Left lung (tissue), 10 donors: Measurements from ENCODE around the gene RBM22. TPM values are rescaled to one million over a fixed set of nuclear protein-coding genes. Genes with fewer than 3 reads are reported as not detected.
A peak's percentile ranks its signal among the peaks of the same experiment; 100 is the strongest.

Source experiments
- ATAC-seq: fragments of 200-7000 bp; cut with Tn5 transposase; one replicate; pipeline ENCODE4 v1.9.1; 2020; ENCODE audit warnings: moderate library complexity
- DNase-seq, 4 donors: peaks; one replicate each; pipeline ENCODE4 v3.0.0-alpha.2; 2013 to 2020
- H3K27ac ChIP-seq, 2 donors: fragments of 200-600 bp; sonication (generic) in 1 of 2; one replicate each; pipeline versions ENCODE4 v1.5.0 to v1.8.0; 2020 to 2021
- H3K27me3 ChIP-seq, 2 donors: fragments of 200-600 bp; sonication (generic) in 1 of 2; one replicate each; pipeline versions ENCODE4 v1.5.0 to v1.8.0; 2020 to 2021
- H3K36me3 ChIP-seq, 2 donors: fragments of 200-600 bp; sonication (generic) in 1 of 2; one replicate each; pipeline versions ENCODE4 v1.5.0 to v1.8.0; 2020 to 2021
- H3K4me1 ChIP-seq, 2 donors: fragments of 200-600 bp; one replicate each; pipeline ENCODE4 v1.8.0; 2021
- H3K4me3 ChIP-seq, 2 donors: fragments of 200-600 bp; sonication (generic) in 1 of 2; one replicate each; pipeline versions ENCODE4 v1.5.0 to v1.8.0; 2020 to 2021; ENCODE audit warnings: mild to moderate bottlenecking in 1 of 2
- H3K9me3 ChIP-seq, 2 donors: fragments of 200-600 bp; sonication (generic) in 1 of 2; one replicate each; pipeline versions ENCODE4 v1.5.0 to v1.8.0; 2020 to 2021
- CTCF ChIP-seq, 2 donors: fragments of 200-600 bp; sonication (generic) in 1 of 2; IDR thresholded peaks; one replicate each; pipeline versions ENCODE4 v1.5.0 to v1.8.0; 2021; ENCODE audit warnings: antibody characterized with exemption in 2 of 2
- intact Hi-C, 2 donors: fragments of 100-400 bp; cut with DNase I; formaldehyde crosslinking; loops; one replicate each; pipeline versions ENCODE4 v1.11.2 to v1.14.2; 2022
- polyA plus RNA-seq, 6 donors: library from polyadenylated mRNA; unstranded; fragments of 120-200 nt; gene quantifications; one replicate each; pipeline ENCODE4 v1.2.1, GENCODE V29; 2013; ENCODE audit not compliant: insufficient read length in 6 of 6
- total RNA-seq, 2 donors: library from RNA; stranded (reverse); fragmentation: NEBNext Ultra II Directional; extraction: Animal tissue kit (Norgen Biotek cat#: 25700); gene quantifications; one replicate each; pipeline ENCODE4 v1.2.1, GENCODE V29; 2021
- donor health status: DM: no; HTN: yes; CAD: no.
- donor health status: DM: no; HTN: no; CAD: no.

Gene RBM22
- total and polyA plus RNA-seq, 8 donors, result 36.4 to 81.0 (median 76.8) TPM

GRCh38 chr5:150692276-150692675 is 8.6 kb downstream of the RBM22 start:
- Histone ChIP-seq H3K27ac (no peak overlapping the region), H3K4me3 (no peak overlapping the region), H3K27me3 (no peaks in the 10 kb centered on the region), H3K9me3 (no peaks in the 10 kb centered on the region), H3K4me1 (no peaks in the 10 kb centered on the region), H3K36me3 (peaks cover 3 to 80% of the 10 kb centered on the region in 2 donors)
- intact Hi-C loops, result no loop called here
- ATAC-seq (no peak), DNase-seq (no peak)
- TF ChIP-seq CTCF (IDR thresholded peaks at IDR 0.05), result no peak

GRCh38 chr5:150690760-150691159 is 10.1 kb downstream of the RBM22 start:
- no peak overlapping the region for H3K4me3 ChIP-seq
- ATAC-seq (no peak), DNase-seq (no peak)
- H3K9me3 ChIP-seq, result no peaks in the 10 kb centered on the region
- no peaks in the 10 kb centered on the region for H3K4me1 ChIP-seq
- H3K36me3 ChIP-seq, result peaks cover 3 to 66% of the 10 kb centered on the region in 2 donors
- no peaks in the 10 kb centered on the region for H3K27me3 ChIP-seq
- no peak overlapping the region for H3K27ac ChIP-seq
- TF ChIP-seq CTCF (IDR thresholded peaks at IDR 0.05), result no peak
- intact Hi-C loops, result no loop called here

GRCh38 chr5:150689120-150689519 is 11.7 kb downstream of the RBM22 start:
- intact Hi-C loops, result no loop called here
- no peak for TF ChIP-seq CTCF (IDR thresholded peaks at IDR 0.05)
- no peaks in the 10 kb centered on the region for H3K4me1 ChIP-seq
- no peaks in the 10 kb centered on the region for H3K9me3 ChIP-seq
- no peaks in the 10 kb centered on the region for H3K27me3 ChIP-seq
- H3K27ac ChIP-seq, result no peak overlapping the region
- ATAC-seq (no peak), DNase-seq (no peak)
- H3K36me3 ChIP-seq, result peaks cover 3 to 50% of the 10 kb centered on the region in 2 donors
- H3K4me3 ChIP-seq, result no peak overlapping the region

- no peak overlapping the region for H3K4me3 ChIP-seq
- no peak overlapping the region for H3K27ac ChIP-seq
- H3K4me1 ChIP-seq, result peaks cover 10 to 30% of the 10 kb centered on the region in 2 donors
- no peaks in the 10 kb centered on the region for H3K9me3 ChIP-seq
- intact Hi-C loops, result no loop called here
- no peak for TF ChIP-seq CTCF (IDR thresholded peaks at IDR 0.05)
- no peaks in the 10 kb centered on the region for H3K36me3 ChIP-seq
- DNase-seq (peak in 1 of 4 donors; percentile 53), ATAC-seq (no peak)
- peaks cover 4 to 9% of the 10 kb centered on the region in 2 donors for H3K27me3 ChIP-seq
These were observed 24.3 kb downstream of the RBM22 start for GRCh38 chr5:150676578-150676977.

- Histone ChIP-seq H3K27ac (peak overlapping the region in 1 of 2 donors; percentile 69), H3K9me3 (no peaks in the 10 kb centered on the region), H3K4me1 (peaks cover 10 to 33% of the 10 kb centered on the region in 2 donors), H3K36me3 (no peaks in the 10 kb centered on the region), H3K27me3 (peaks cover 5 to 16% of the 10 kb centered on the region in 2 donors), H3K4me3 (no peak overlapping the region)
- intact Hi-C loops, result no loop called here
- ATAC-seq, result no peak
- no peak for TF ChIP-seq CTCF (IDR thresholded peaks at IDR 0.05)
- no peak for DNase-seq
These were observed 25.8 kb downstream of the RBM22 start for GRCh38 chr5:150675069-150675468.
